Activated CD4-positive, alpha-beta T cell treated with anti-CD3 and anti-CD28 coated beads, Interleukin-2, amount 10 ng/mL, durations not matched to agents 24 days and 14 days (primary cell): Measurements from ENCODE around the gene NDUFS7. TPM values are rescaled to one million over a fixed set of nuclear protein-coding genes. Genes with fewer than 3 reads are reported as not detected.
"Not testable (repeated sequence)": the region's sequence is repeated elsewhere in the genome, so short reads cannot be mapped to it uniquely, and the experiment has no call there.

Experiments
- DNase-seq: peaks from one replicate; pipeline ENCODE4 v3.0.0; 2022
- H3K27ac Mint-ChIP-seq: one replicate; pipeline ENCODE4 v1.8.0; 2022; ENCODE audit warnings: mild to moderate bottlenecking, mixed read lengths
- H3K27me3 Mint-ChIP-seq: one replicate; pipeline ENCODE4 v1.8.0; 2022; ENCODE audit warnings: mixed read lengths
- H3K36me3 Mint-ChIP-seq: one replicate; pipeline ENCODE4 v1.8.0; 2022; ENCODE audit warnings: low read depth, mild to moderate bottlenecking, mixed read lengths
- H3K4me1 Mint-ChIP-seq: one replicate; pipeline ENCODE4 v1.8.0; 2021; ENCODE audit warnings: mixed read lengths
- H3K4me3 Mint-ChIP-seq: one replicate; pipeline ENCODE4 v1.8.0; 2022; ENCODE audit warnings: mild to moderate bottlenecking, moderate library complexity, mixed read lengths
- H3K9me3 Mint-ChIP-seq: one replicate; pipeline ENCODE4 v1.8.0; 2021; ENCODE audit warnings: mixed read lengths
- intact Hi-C: fragments of 100-400 bp; cut with micrococcal nuclease; formaldehyde crosslinking; loops from one replicate; pipeline ENCODE4 v1.15.1; 2023
- total RNA-seq: library from RNA; stranded (reverse); gene quantifications from 2 replicates; pipeline ENCODE4 v1.2.3, GENCODE V29; 2022

Gene NDUFS7
- total RNA-seq, 1 donor from 2014 or later, result 108 TPM

GRCh38 chr19:1438035-1438932, 54.6 kb downstream of the NDUFS7 start, which contains the start of gene RPS15:
Gene RPS15, plus strand, starts transcription at chr19:1438396. Its CDS starts 30 bp downstream, at chr19:1438426.
- DNase-seq, result peak; percentile 99
- peak within 1 kb of the TSS; percentile 100 for H3K27ac Mint-ChIP-seq
- H3K36me3 Mint-ChIP-seq, result peaks cover 47% of the 10 kb centered on the region
- peak within 1 kb of the TSS; percentile 93 for H3K4me3 Mint-ChIP-seq
- peaks cover 18% of the 10 kb centered on the region for H3K4me1 Mint-ChIP-seq
- intact Hi-C loops, result loop anchor here (1.0 to 5.0 kb wide), 2 partner anchors 31 to 39 kb away; partner anchors contain the start of genes C19orf25 and DAZAP1
- H3K27me3 Mint-ChIP-seq, result no peaks in the 10 kb centered on the region
- H3K9me3 Mint-ChIP-seq, result no peaks in the 10 kb centered on the region

DNA sequence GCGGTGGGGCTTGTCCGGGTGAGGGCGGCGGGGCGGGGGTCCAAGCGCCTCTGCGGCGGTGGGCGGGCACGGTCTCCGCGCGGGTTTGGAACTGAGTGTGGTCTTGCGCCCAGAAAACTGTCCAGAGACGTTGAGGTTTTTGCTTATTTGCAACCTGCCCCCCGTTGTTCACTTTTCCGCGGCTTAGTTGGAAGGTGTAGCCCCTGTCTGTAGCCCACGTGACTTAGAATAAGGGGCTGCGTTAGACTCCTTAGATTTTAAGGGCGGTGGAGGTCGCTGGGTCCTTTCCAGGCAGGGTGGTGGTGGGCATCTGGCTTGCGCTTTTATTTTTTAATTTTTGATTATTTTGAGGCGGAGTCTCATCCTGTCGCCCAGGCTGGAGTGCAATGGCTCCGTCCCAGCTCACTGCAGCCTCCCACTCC, 55.2 kb downstream of the NDUFS7 start:
- Mint-ChIP-seq H3K27me3 (no peaks in the 10 kb centered on the region), H3K27ac (peak overlapping the region; percentile 83), H3K4me3 (peak overlapping the region; percentile 93), H3K9me3 (no peaks in the 10 kb centered on the region), H3K4me1 (peaks cover 18% of the 10 kb centered on the region), H3K36me3 (peaks cover 47% of the 10 kb centered on the region)
- no peak for DNase-seq
- intact Hi-C loops, result loop anchor here (1.0 to 5.0 kb wide), 2 partner anchors 32 to 38 kb away; partner anchors contain the start of genes C19orf25 and DAZAP1

- intact Hi-C loops, result loop anchor here (5.0 kb wide), 1 partner anchor 38 kb away; the partner anchor contains the start of gene C19orf25
- peak overlapping the region; percentile 93 for H3K4me3 Mint-ChIP-seq
- not testable (repeated sequence) for DNase-seq, H3K27me3 Mint-ChIP-seq, H3K9me3 Mint-ChIP-seq
- H3K4me1 Mint-ChIP-seq, result peaks cover 21% of the 10 kb centered on the region
- peaks cover 47% of the 10 kb centered on the region for H3K36me3 Mint-ChIP-seq
- peak overlapping the region; percentile 83 for H3K27ac Mint-ChIP-seq
Measured at GRCh38 chr19:1439525-1440417, 56.1 kb downstream of the NDUFS7 start.

- Mint-ChIP-seq H3K27ac (peak overlapping the region; percentile 74), H3K4me3 (peak overlapping the region; percentile 93), H3K36me3 (peaks cover 44% of the 10 kb centered on the region), H3K4me1 (peaks cover 21% of the 10 kb centered on the region), H3K9me3 (no peaks in the 10 kb centered on the region), H3K27me3 (peaks cover under 1% of the 10 kb centered on the region)
- no peak for DNase-seq
- intact Hi-C loops, result no loop called here
Measured at GRCh38 chr19:1440418-1440801, 56.7 kb downstream of the NDUFS7 start.

DNA sequence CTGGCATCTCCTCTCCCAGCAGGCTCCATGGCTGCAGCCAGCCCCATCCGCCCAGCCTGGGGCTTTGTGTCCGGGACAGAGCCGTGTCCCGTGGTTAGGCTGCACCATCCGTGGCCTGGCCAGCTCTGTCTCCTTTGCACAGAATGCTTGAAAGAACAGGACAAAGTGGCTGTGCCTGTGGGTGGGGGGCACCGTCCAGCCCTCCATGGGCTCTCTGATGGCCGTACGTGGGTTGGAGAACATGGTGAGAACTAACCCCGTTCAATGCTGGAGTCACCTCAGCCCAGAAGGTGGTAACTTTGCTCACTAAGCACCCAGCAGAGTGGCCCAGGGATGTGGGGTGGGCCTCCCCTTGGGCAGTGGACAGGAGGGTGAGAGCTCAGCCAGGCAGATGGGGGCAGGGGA, 57.3 kb downstream of the NDUFS7 start:
- no peak for DNase-seq
- Mint-ChIP-seq H3K27me3 (peaks cover 2% of the 10 kb centered on the region), H3K36me3 (peaks cover 43% of the 10 kb centered on the region), H3K9me3 (no peaks in the 10 kb centered on the region), H3K27ac (peak overlapping the region; percentile 62), H3K4me1 (peaks cover 21% of the 10 kb centered on the region), H3K4me3 (peak overlapping the region; percentile 93)
- intact Hi-C loops, result no loop called here

- Mint-ChIP-seq H3K27ac (no peak overlapping the region), H3K27me3 (peaks cover 4% of the 10 kb centered on the region), H3K4me3 (peak overlapping the region; percentile 34), H3K9me3 (no peaks in the 10 kb centered on the region), H3K4me1 (peaks cover 21% of the 10 kb centered on the region), H3K36me3 (peaks cover 43% of the 10 kb centered on the region)
- no peak for DNase-seq
- intact Hi-C loops, result no loop called here
Measured at GRCh38 chr19:1441677-1442438, 58.2 kb downstream of the NDUFS7 start.

Other genes starting within 250 kb of the NDUFS7 start
- 97.1 and 98.9 TPM in 2 replicates for gene SBNO2, start 209.6 kb upstream of the NDUFS7 start, total RNA-seq
- gene STK11, start 178.1 kb upstream of the NDUFS7 start, total RNA-seq, result 70.3 and 70.9 TPM in 2 replicates
- 1.7 and 1.9 TPM in 2 replicates for gene CBARP, start 145.9 kb upstream of the NDUFS7 start, total RNA-seq
- 254 and 269 TPM in 2 replicates for gene ATP5F1D, start 142.2 kb upstream of the NDUFS7 start, total RNA-seq
- 72.3 and 82.4 TPM in 2 replicates for gene MIDN, start 135.3 kb upstream of the NDUFS7 start, total RNA-seq
- gene CIRBP, start 114.6 kb upstream of the NDUFS7 start, total RNA-seq, result 237 TPM in 2 replicates
- 115 and 126 TPM in 2 replicates for gene FAM174C, start 108.4 kb upstream of the NDUFS7 start, total RNA-seq
- not detected in 2 replicates for gene EFNA2, start 98.0 kb upstream of the NDUFS7 start, total RNA-seq
- gene GAMT, start 17.6 kb downstream of the NDUFS7 start, total RNA-seq, result 28.8 and 32.6 TPM in 2 replicates
- gene DAZAP1, start 23.7 kb downstream of the NDUFS7 start, total RNA-seq, result 299 and 323 TPM in 2 replicates
- 1,536 and 1,542 TPM in 2 replicates for gene RPS15, start 54.5 kb downstream of the NDUFS7 start, total RNA-seq
- gene APC2, start 66.2 kb downstream of the NDUFS7 start, total RNA-seq, result 0.16 and 0.24 TPM in 2 replicates
- gene C19orf25, start 95.3 kb downstream of the NDUFS7 start, total RNA-seq, result 34.0 and 38.0 TPM in 2 replicates
- gene PCSK4, start 106.4 kb downstream of the NDUFS7 start, total RNA-seq, result 1.0 and 1.6 TPM in 2 replicates
- 1.1 and 1.7 TPM in 2 replicates for gene REEP6, start 107.3 kb downstream of the NDUFS7 start, total RNA-seq
- gene ADAMTSL5, start 129.1 kb downstream of the NDUFS7 start, total RNA-seq, result 5.4 and 6.6 TPM in 2 replicates
- gene PLK5, start 140.2 kb downstream of the NDUFS7 start, total RNA-seq, result not detected in 2 replicates
- gene MEX3D, start 184.4 kb downstream of the NDUFS7 start, total RNA-seq, result 15.9 and 16.1 TPM in 2 replicates
- 132 and 140 TPM in 2 replicates for gene MBD3, start 209.0 kb downstream of the NDUFS7 start, total RNA-seq
- 194 and 195 TPM in 2 replicates for gene UQCR11, start 221.6 kb downstream of the NDUFS7 start, total RNA-seq